Esophagus squamous epithelium (tissue), 5 donors: ENCODE results near the gene PI4KA. TPM values are rescaled to one million over a fixed set of nuclear protein-coding genes. Genes with fewer than 3 reads are reported as not detected.
"Not testable (repeated sequence)": the region's sequence is repeated elsewhere in the genome, so short reads cannot be mapped to it uniquely, and the experiment has no call there.

ENCODE experiments used
- DNase-seq: peaks from one replicate; lab custom pipeline; 2025; lab: John Stamatoyannopoulos, UW
- H3K27ac ChIP-seq, 4 donors: fragments of 200-600 bp; sonication (generic); one replicate each; pipeline ENCODE4 v1.5.1; 2016 to 2019; ENCODE audit warnings: mild to moderate bottlenecking in 1 of 4
- H3K27me3 ChIP-seq, 4 donors: fragments of 200-600 bp; sonication (generic); 1 replicate in 3 of 4; 2 replicates in 1 of 4; pipeline versions ENCODE4 v1.5.1 to v1.6.0; 2017 to 2021; ENCODE audit warnings: antibody characterized with exemption in 1 of 4
- H3K36me3 ChIP-seq, 3 donors: fragments of 200-600 bp; sonication (generic); one replicate each; pipeline ENCODE4 v1.5.1; 2016 to 2019
- H3K4me1 ChIP-seq, 3 donors: fragments of 200-600 bp; sonication (generic); one replicate each; pipeline ENCODE4 v1.5.1; 2017 to 2019
- H3K4me3 ChIP-seq, 4 donors: fragments of 200-600 bp; sonication (generic); 1 replicate in 3 of 4; 2 replicates in 1 of 4; pipeline ENCODE4 v1.5.1; 2016 to 2019; ENCODE audit warnings: mild to moderate bottlenecking in 2 of 4, moderate library complexity in 1 of 4
- H3K9me3 ChIP-seq, 3 donors: fragments of 200-600 bp; sonication (generic); one replicate each; pipeline ENCODE4 v1.5.1; 2016 to 2019
- CTCF ChIP-seq, 6 experiments: fragments of 450-650 bp in 4 of 6; fragments of 200-600 bp in 2 of 6; sonication (generic) in 2 of 6; IDR thresholded peaks; one replicate each; pipeline ENCODE4 v1.5.1; 2016 to 2019; ENCODE audit warnings: antibody characterized with exemption in 6 of 6, mild to moderate bottlenecking in 4 of 6, moderate library complexity in 4 of 6
- POLR2A ChIP-seq, 4 donors: fragments of 450-650 bp; IDR thresholded peaks; one replicate each; pipeline ENCODE4 v1.6.1; 2017; ENCODE audit warnings: antibody characterized with exemption in 4 of 4, mild to moderate bottlenecking in 4 of 4, moderate library complexity in 3 of 4
- WGBS, 2 donors: methylation state at CpG; one replicate each; pipeline ENCODE4 v1.1.5; 2018; 5-methylcytosine and 5-hydroxymethylcytosine counted together
- intact Hi-C: fragments of 100-400 bp; cut with DNase I; formaldehyde crosslinking; loops from one replicate; pipeline ENCODE4 v1.15.0; 2022
- total RNA-seq, 4 donors: library from RNA; depleted of rRNA; stranded (reverse); fragments of >200 nt; gene quantifications; one replicate each; pipeline ENCODE4 v1.1.0, GENCODE V29; 2016
- donor health status: DM: yes; HTN: yes; CAD: no.

The PI4KA gene
- total RNA-seq, 4 donors from 2014 or later: 25.4 to 48.6 (median 33.8) TPM

- WGBS, 2 donors: 52 to 60% methylated on average over 7 of the region's 7 CpGs
- Histone ChIP-seq H3K27ac (peak overlapping the region; percentile 63 to 90 (median 80)), H3K9me3 (no peaks in the 10 kb centered on the region), H3K4me1 (peaks cover 3 to 29% (median 11%) of the 10 kb centered on the region in 3 donors), H3K27me3 (no peaks in the 10 kb centered on the region), H3K4me3 (no peak overlapping the region), H3K36me3 (no peaks in the 10 kb centered on the region)
- no peak for DNase-seq
- intact Hi-C loops: no loop called here
- TF ChIP-seq POLR2A (IDR thresholded peaks at IDR 0.05): no peak
- no peak for TF ChIP-seq CTCF (IDR thresholded peaks at IDR 0.05)
Observed at GRCh38 chr22:20904008-20904979, 45.7 kb upstream of the PI4KA start.

GRCh38 chr22:20903093-20903492, 44.5 kb upstream of the PI4KA start:
- Histone ChIP-seq H3K36me3 (no peaks in the 10 kb centered on the region), H3K27me3 (no peaks in the 10 kb centered on the region), H3K4me1 (peaks cover 3 to 29% (median 11%) of the 10 kb centered on the region in 3 donors), H3K27ac (no peak overlapping the region), H3K9me3 (no peaks in the 10 kb centered on the region), H3K4me3 (no peak overlapping the region)
- DNase-seq: no peak
- intact Hi-C loops: no loop called here
- WGBS, 2 donors: 93 to 94% methylated on average over 2 of the region's 2 CpGs
- no peak for TF ChIP-seq CTCF (IDR thresholded peaks at IDR 0.05)
- TF ChIP-seq POLR2A (IDR thresholded peaks at IDR 0.05): no peak

DNA sequence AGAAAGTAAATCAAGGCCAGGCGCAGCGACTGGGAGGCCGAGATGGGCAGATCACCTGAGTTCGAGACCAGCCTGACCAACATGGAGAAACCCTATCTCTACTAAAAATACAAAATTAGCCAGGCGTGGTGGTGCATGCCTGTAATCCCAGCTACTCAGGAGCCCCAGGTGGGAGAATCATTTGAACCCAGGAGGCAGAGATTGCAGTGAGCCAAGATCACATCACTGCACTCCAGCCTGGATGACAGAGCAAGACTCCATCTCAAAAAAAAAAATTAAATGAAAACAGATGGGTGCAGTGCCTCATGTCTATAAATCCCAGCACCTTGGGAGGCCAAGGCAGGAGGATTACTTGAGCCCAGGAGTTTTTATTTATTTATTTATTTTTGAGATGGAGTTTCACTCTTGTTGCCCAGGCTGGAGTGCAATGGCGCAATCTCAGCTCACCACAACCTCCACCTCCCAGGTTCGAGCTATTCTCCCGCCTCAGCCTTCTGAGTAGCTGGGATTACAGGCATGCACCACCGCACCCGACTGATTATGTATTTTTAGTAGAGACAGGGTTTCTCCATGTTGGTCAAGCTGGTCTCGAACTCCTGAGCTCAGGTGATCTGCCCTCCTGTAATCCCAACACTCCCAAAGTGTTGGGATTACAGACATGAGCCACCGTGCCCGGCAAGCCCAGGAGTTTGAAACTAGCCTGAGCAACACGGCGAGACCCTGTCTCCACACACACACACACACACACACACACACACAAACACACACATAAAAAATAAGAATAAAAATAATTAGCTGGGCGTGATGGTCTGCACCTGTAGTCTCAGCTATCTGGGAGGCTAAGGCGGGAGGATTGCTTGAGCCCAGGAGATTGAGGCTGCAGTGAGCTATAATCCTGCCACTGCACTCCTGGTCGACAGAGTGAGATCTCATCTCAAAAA, 42.8 kb upstream of the PI4KA start:
- 84 to 94% methylated on average over 12 to 18 of the region's 18 CpGs for WGBS, 2 donors
- intact Hi-C loops, H3K4me3 ChIP-seq, DNase-seq, H3K9me3 ChIP-seq, H3K27me3 ChIP-seq, H3K36me3 ChIP-seq, H3K27ac ChIP-seq: not testable (repeated sequence)
- H3K4me1 ChIP-seq: peaks cover 3 to 29% (median 11%) of the 10 kb centered on the region in 3 donors

DNA sequence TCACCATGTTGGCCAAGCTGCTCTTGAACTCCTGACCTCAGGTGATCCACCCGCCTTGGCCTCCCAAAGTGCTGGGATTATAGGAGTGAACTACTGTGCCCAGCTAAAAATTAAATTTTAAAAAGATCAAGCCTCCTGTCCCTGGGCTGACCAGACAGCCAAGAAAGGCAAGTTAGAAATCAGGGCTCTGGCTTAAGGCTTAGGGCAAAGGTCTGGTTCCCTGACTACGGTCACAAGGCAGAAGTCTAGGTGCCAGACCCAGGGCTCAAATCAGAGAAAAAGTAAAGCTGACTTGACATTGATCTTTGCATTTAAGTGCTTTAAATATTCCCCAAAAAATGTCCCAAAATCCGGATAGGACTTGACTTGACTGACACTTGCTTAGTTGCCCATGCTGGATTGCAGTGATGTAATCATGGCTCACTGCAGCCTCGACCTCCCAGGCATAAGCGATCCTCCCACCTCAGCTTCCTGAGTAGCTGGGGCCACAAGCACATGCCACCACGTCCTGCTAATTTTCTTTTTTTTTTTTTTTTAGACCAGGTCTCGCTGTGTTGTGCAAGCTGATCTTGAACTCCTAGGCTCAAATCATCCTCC, 41.3 kb upstream of the PI4KA start:
- 61 to 77% methylated on average over 6 to 7 of the region's 7 CpGs for WGBS, 2 donors
- H3K27me3 ChIP-seq: no peaks in the 10 kb centered on the region
- H3K4me3 ChIP-seq: no peak overlapping the region
- DNase-seq: no peak
- intact Hi-C loops: no loop called here
- no peaks in the 10 kb centered on the region for H3K36me3 ChIP-seq
- peaks cover 2 to 15% (median 7%) of the 10 kb centered on the region in 3 donors for H3K4me1 ChIP-seq
- H3K27ac ChIP-seq: no peak overlapping the region
- TF ChIP-seq CTCF (IDR thresholded peaks at IDR 0.05): no peak
- H3K9me3 ChIP-seq: no peaks in the 10 kb centered on the region

- whole genome bisulfite sequencing, 2 donors: 64 to 92% methylated on average over 4 to 7 of the region's 7 CpGs
- H3K27ac ChIP-seq, H3K36me3 ChIP-seq, intact Hi-C loops, H3K4me3 ChIP-seq, H3K9me3 ChIP-seq, DNase-seq, H3K27me3 ChIP-seq, H3K4me1 ChIP-seq: not testable (repeated sequence)
Observed at GRCh38 chr22:20897737-20898136, 39.1 kb upstream of the PI4KA start.
